K562 (cell line): ENCODE measurements around the gene UVRAG.

Experiments used
- JUNB ChIP-seq: fragments of 450-650 bp; formaldehyde crosslinking; conservative IDR thresholded peaks from 2 replicates; pipeline ENCODE4 v1.4.0; 2020; ENCODE audit warnings: mild to moderate bottlenecking
- MED1 ChIP-seq: sonication (generic); formaldehyde crosslinking; IDR thresholded peaks from 2 replicates; pipeline ENCODE4 v1.8.1; 2023; ENCODE audit warnings: missing genetic modification reagents, borderline replicate concordance
- MEIS2 ChIP-seq: fragments of 450-650 bp; IDR thresholded peaks from 2 replicates; pipeline ENCODE4 v1.6.1; 2014; ENCODE audit warnings: mild to moderate bottlenecking; ENCODE audit not compliant: partially characterized antibody
- MXI1 ChIP-seq: IDR thresholded peaks from 2 replicates; pipeline ENCODE4 v1.6.1; 2011; ENCODE audit warnings: low read depth, mild to moderate bottlenecking, improper control_type of control experiment, low read length
- NRF1 ChIP-seq, 2 experiments: fragments of 450-650 bp; IDR thresholded peaks in 1 of 2; conservative IDR thresholded peaks in 1 of 2; 2 replicates each; pipeline ENCODE4 v1.6.1; 2014; ENCODE audit warnings: mild to moderate bottlenecking in 2 of 2
- PHB2 ChIP-seq: fragments of 450-650 bp; IDR thresholded peaks from 2 replicates; pipeline ENCODE4 v1.6.1; 2017; ENCODE audit warnings: low read depth
- SETDB1 ChIP-seq: IDR thresholded peaks from one replicate; pipeline ENCODE4 v1.6.1; 2012; ENCODE audit warnings: low read length, control low read depth, inconsistent platforms
- SIRT6 ChIP-seq: IDR thresholded peaks from one replicate; pipeline ENCODE4 v1.6.1; 2012; ENCODE audit warnings: low read depth, mild to moderate bottlenecking, control low read depth, inconsistent platforms, low read length, moderate library complexity
- ZNF121 ChIP-seq: sonication (generic); formaldehyde crosslinking; conservative IDR thresholded peaks from 2 replicates; pipeline ENCODE4 v1.8.0; 2022; ENCODE audit warnings: missing genetic modification reagents
- ZNF184 ChIP-seq: sonication (generic); formaldehyde crosslinking; IDR thresholded peaks from 2 replicates; pipeline ENCODE4 v1.5.0; 2020; ENCODE audit warnings: missing genetic modification reagents
- ZNF274 ChIP-seq: IDR thresholded peaks from 2 replicates; pipeline ENCODE4 v1.6.1; 2011; ENCODE audit warnings: low read depth, mild to moderate bottlenecking, low read length, moderate library complexity, borderline replicate concordance
- TF ChIP-seq, protein P1 (sequence below), 3 experiments: IDR thresholded peaks in 2 of 3; conservative IDR thresholded peaks in 1 of 3; 2 replicates each; pipeline ENCODE4 v1.5.1; 2011 to 2012; ENCODE audit warnings: low read length in 3 of 3, mild to moderate bottlenecking in 3 of 3, control low read depth in 2 of 3, improper control_type of control experiment in 1 of 3, inconsistent platforms in 1 of 3, low read depth in 1 of 3, mixed read lengths in 1 of 3, moderate library complexity in 1 of 3; ENCODE audit not compliant: insufficient read depth in 2 of 3
- TF ChIP-seq, protein P2 (sequence below), 2 experiments: fragments of 450-650 bp; formaldehyde crosslinking in 1 of 2; IDR thresholded peaks; 2 replicates each; pipeline versions ENCODE4 v1.4.0 to v1.6.1; 2014 to 2020; ENCODE audit warnings: mild to moderate bottlenecking in 2 of 2, borderline replicate concordance in 1 of 2, low read depth in 1 of 2
- TF ChIP-seq, protein P3 (sequence below): fragments of 250-450 bp; sonication (Bioruptor Pico); IDR thresholded peaks from 2 replicates; pipeline ENCODE4 v1.5.0; 2022; ENCODE audit warnings: mild to moderate bottlenecking

DNA sequence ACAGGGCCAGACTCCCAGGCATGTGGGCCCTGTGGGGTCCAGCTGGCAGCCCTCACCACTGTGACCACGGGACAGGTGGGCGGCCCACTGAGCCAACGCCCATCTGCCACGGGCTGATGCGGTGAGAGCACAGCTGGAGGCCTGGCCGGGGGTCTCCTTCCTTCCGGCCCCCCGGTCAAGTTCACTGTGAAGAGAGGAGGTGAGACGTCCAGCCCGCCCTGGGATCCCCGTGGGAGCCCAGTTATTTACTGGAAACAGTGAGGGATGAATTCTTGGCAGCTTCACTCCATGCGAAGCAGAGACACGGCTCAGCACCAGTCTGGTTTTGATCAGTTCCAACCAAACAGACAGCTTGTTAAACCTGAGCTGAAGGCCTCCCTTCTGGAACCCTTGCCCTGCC is 352.6 kb downstream of the UVRAG start:
- TF ChIP-seq MXI1 = no peak
- no peak for TF ChIP-seq SETDB1
- no peak for TF ChIP-seq MEIS2
- TF ChIP-seq, protein P1, sequence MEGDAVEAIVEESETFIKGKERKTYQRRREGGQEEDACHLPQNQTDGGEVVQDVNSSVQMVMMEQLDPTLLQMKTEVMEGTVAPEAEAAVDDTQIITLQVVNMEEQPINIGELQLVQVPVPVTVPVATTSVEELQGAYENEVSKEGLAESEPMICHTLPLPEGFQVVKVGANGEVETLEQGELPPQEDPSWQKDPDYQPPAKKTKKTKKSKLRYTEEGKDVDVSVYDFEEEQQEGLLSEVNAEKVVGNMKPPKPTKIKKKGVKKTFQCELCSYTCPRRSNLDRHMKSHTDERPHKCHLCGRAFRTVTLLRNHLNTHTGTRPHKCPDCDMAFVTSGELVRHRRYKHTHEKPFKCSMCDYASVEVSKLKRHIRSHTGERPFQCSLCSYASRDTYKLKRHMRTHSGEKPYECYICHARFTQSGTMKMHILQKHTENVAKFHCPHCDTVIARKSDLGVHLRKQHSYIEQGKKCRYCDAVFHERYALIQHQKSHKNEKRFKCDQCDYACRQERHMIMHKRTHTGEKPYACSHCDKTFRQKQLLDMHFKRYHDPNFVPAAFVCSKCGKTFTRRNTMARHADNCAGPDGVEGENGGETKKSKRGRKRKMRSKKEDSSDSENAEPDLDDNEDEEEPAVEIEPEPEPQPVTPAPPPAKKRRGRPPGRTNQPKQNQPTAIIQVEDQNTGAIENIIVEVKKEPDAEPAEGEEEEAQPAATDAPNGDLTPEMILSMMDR (IDR thresholded peaks at IDR 0.05 in 2 of 3, conservative IDR thresholded peaks at IDR 0.05 in 1 of 3; ENCODE audit: insufficient read depth in 2 of 3, low read depth in 1 of 3, low read length in 3 of 3) = no peak
- no peak for TF ChIP-seq ZNF121 (CRISPR knock-in tag)
- no peak for TF ChIP-seq ZNF184 (CRISPR knock-in tag)
- TF ChIP-seq MED1 = no peak
- no peak for TF ChIP-seq SIRT6
- TF ChIP-seq, protein P2, sequence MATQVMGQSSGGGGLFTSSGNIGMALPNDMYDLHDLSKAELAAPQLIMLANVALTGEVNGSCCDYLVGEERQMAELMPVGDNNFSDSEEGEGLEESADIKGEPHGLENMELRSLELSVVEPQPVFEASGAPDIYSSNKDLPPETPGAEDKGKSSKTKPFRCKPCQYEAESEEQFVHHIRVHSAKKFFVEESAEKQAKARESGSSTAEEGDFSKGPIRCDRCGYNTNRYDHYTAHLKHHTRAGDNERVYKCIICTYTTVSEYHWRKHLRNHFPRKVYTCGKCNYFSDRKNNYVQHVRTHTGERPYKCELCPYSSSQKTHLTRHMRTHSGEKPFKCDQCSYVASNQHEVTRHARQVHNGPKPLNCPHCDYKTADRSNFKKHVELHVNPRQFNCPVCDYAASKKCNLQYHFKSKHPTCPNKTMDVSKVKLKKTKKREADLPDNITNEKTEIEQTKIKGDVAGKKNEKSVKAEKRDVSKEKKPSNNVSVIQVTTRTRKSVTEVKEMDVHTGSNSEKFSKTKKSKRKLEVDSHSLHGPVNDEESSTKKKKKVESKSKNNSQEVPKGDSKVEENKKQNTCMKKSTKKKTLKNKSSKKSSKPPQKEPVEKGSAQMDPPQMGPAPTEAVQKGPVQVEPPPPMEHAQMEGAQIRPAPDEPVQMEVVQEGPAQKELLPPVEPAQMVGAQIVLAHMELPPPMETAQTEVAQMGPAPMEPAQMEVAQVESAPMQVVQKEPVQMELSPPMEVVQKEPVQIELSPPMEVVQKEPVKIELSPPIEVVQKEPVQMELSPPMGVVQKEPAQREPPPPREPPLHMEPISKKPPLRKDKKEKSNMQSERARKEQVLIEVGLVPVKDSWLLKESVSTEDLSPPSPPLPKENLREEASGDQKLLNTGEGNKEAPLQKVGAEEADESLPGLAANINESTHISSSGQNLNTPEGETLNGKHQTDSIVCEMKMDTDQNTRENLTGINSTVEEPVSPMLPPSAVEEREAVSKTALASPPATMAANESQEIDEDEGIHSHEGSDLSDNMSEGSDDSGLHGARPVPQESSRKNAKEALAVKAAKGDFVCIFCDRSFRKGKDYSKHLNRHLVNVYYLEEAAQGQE (IDR thresholded peaks at IDR 0.05; ENCODE audit: borderline replicate concordance) = no peak
- TF ChIP-seq, protein P2 (CRISPR knock-in tag; IDR thresholded peaks at IDR 0.05; ENCODE audit: low read depth) = no peak
- no peak for TF ChIP-seq NRF1 (conservative IDR thresholded peaks at IDR 0.05 in 1 of 2, IDR thresholded peaks at IDR 0.05 in 1 of 2)
- TF ChIP-seq PHB2 = no peak
- TF ChIP-seq ZNF274 = no peak
- TF ChIP-seq JUNB (CRISPR knock-in tag) = no peak
- TF ChIP-seq, protein P3, sequence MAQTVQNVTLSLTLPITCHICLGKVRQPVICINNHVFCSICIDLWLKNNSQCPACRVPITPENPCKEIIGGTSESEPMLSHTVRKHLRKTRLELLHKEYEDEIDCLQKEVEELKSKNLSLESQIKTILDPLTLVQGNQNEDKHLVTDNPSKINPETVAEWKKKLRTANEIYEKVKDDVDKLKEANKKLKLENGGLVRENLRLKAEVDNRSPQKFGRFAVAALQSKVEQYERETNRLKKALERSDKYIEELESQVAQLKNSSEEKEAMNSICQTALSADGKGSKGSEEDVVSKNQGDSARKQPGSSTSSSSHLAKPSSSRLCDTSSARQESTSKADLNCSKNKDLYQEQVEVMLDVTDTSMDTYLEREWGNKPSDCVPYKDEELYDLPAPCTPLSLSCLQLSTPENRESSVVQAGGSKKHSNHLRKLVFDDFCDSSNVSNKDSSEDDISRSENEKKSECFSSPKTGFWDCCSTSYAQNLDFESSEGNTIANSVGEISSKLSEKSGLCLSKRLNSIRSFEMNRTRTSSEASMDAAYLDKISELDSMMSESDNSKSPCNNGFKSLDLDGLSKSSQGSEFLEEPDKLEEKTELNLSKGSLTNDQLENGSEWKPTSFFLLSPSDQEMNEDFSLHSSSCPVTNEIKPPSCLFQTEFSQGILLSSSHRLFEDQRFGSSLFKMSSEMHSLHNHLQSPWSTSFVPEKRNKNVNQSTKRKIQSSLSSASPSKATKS = no peak
